Osteoblast (primary cell): Measurements from ENCODE around the gene MC1R. TPM values are rescaled to one million over a fixed set of nuclear protein-coding genes. Genes with fewer than 3 reads are reported as not detected.

Experiments
- DNase-seq: peaks from one replicate; pipeline ENCODE4 v3.0.0; 2011; ENCODE audit warnings: low spot score, mixed read lengths; ENCODE audit not compliant: insufficient read length; ENCODE audit errors: missing footprints
- H2AFZ ChIP-seq: 2 replicates; pipeline ENCODE4 v1.6.0; 2011; ENCODE audit warnings: mild to moderate bottlenecking, low read length
- H3K27ac ChIP-seq: 2 replicates; pipeline ENCODE4 v1.5.1; 2011; ENCODE audit warnings: mild to moderate bottlenecking, low read depth, low read length, moderate library complexity
- H3K27me3 ChIP-seq: 2 replicates; pipeline ENCODE4 v1.6.0; 2012; ENCODE audit warnings: mild to moderate bottlenecking, control low read depth, inconsistent platforms, low read length, moderate library complexity; ENCODE audit not compliant: insufficient read depth
- H3K36me3 ChIP-seq: 2 replicates; pipeline ENCODE4 v1.5.1; 2011; ENCODE audit warnings: mild to moderate bottlenecking, low read length, control low read depth, moderate library complexity; ENCODE audit not compliant: insufficient read depth
- H3K4me1 ChIP-seq: 2 replicates; pipeline ENCODE4 v1.5.1; 2011; ENCODE audit warnings: mild to moderate bottlenecking, low read length, control low read depth, moderate library complexity; ENCODE audit not compliant: insufficient read depth
- H3K4me2 ChIP-seq: 2 replicates; pipeline ENCODE4 v1.6.0; 2011; ENCODE audit warnings: mild to moderate bottlenecking, low read length; ENCODE audit not compliant: insufficient read depth
- H3K4me3 ChIP-seq: fragments of 200-600 bp; sonication (generic); 3 replicates; pipeline ENCODE4 v1.5.1; 2012; ENCODE audit warnings: mild to moderate bottlenecking, low read length, inconsistent platforms; ENCODE audit not compliant: insufficient read depth
- H3K79me2 ChIP-seq: 2 replicates; pipeline ENCODE4 v1.6.0; 2012; ENCODE audit warnings: mild to moderate bottlenecking, low read length, control low read depth, inconsistent platforms; ENCODE audit not compliant: insufficient read depth
- H3K9me3 ChIP-seq: 2 replicates; pipeline ENCODE4 v1.5.1; 2011; ENCODE audit warnings: low read depth, low read length, control low read depth
- H4K20me1 ChIP-seq: 2 replicates; pipeline ENCODE4 v1.6.0; 2012; ENCODE audit warnings: mild to moderate bottlenecking, low read length, control low read depth; ENCODE audit not compliant: insufficient read depth
- CTCF ChIP-seq: IDR thresholded peaks from 2 replicates; pipeline ENCODE4 v1.5.1; 2011; ENCODE audit warnings: mild to moderate bottlenecking, low read depth, low read length, moderate library complexity; ENCODE audit errors: extremely low read depth
- total RNA-seq: library from RNA; depleted of rRNA; stranded (reverse); fragments of >200 nt; gene quantifications from 2 replicates; pipeline ENCODE4 v1.2.3, GENCODE V29; 2012

MC1R gene
- total RNA-seq, 1 donor, result 5.1 TPM

DNA sequence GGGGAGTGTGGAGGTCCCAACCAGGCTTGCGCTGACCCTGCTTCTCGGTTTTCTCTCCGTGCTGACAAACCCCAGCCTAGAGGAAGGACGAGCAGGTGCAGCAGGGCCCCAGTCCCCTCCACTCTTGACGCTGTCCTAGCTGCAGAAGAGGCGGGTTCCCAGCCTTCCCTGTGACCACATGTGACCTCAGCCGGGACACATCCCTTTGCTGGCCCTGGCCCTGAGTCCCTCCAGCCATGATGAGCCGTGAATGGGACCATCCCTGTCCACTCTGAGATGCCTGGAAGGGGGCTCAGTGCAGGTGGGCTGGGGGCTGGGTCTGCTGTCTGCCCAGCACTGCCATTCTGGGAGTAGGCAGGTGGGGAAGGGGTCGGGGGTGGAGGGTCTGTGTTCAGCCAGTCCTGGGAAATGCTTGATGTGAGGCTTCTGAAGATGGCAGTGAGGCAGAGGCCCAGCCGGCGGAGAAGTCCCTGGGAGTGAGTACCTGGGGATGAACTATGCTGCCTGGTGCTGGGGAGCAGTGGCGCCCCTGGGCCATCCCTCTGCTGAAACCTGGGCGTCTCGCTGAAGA lies 2.6 kb downstream of the MC1R start:
- no peaks in the 10 kb centered on the region for H3K27me3 ChIP-seq
- H3K4me3 ChIP-seq, result peak overlapping the region; percentile 72
- H3K4me1 ChIP-seq, result peaks cover 67% of the 10 kb centered on the region
- peak overlapping the region; percentile 98 for H3K4me2 ChIP-seq
- no peaks in the 10 kb centered on the region for H3K9me3 ChIP-seq
- DNase-seq, result peak; percentile 77
- peaks cover 22% of the 10 kb centered on the region for H4K20me1 ChIP-seq
- peak overlapping the region; percentile 100 for H3K27ac ChIP-seq
- no peaks in the 10 kb centered on the region for H3K36me3 ChIP-seq
- H3K79me2 ChIP-seq, result peaks cover 34% of the 10 kb centered on the region
- no peak for TF ChIP-seq CTCF
- H2AFZ ChIP-seq, result no peak overlapping the region

DNA sequence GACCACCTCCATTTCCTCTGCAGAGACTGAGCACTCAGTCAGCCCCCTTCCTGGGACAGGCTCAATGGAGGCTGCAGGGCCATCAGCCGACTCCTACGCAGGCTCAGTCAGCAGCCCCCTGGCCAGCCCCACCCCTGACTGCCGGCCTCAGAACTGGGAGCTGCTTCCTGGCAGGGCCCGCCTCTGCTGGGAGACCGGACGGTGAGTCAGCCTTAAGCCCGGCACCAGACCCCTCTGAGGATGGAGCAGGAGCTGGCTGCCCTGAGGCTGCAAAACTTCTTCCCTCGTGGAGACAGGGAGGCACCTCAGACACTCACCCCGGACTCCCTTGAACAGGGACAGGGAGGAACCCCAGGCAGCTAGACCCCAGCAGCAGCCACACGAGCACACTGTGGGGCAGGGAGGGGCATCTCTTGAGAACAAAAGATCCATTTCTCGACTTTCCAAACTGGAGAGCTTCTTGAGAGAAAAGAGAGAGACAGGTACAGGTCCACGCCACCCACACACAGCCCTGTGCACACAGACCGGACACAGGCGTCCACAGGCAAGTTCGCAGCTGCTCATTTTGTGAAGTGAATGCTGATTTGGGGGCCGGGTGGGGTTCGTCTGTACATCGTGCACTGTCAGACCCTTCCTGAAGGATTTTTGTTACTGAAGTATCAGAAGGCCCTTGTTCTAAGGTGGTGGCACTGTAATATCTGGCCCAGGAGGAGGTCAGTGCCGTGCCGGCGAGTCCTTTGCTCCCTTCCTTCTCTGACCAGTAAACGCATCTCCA lies 3.2 kb downstream of the MC1R start:
- TF ChIP-seq CTCF, result no peak
- Histone ChIP-seq H3K79me2 (peaks cover 37% of the 10 kb centered on the region), H4K20me1 (peaks cover 29% of the 10 kb centered on the region), H3K36me3 (no peaks in the 10 kb centered on the region), H3K27ac (peak overlapping the region; percentile 100), H3K4me1 (peaks cover 67% of the 10 kb centered on the region), H3K9me3 (no peaks in the 10 kb centered on the region), H2AFZ (no peak overlapping the region), H3K4me2 (peak overlapping the region; percentile 98), H3K27me3 (no peaks in the 10 kb centered on the region), H3K4me3 (peak overlapping the region; percentile 72)
- DNase-seq, result peak; percentile 100

- Histone ChIP-seq H3K27ac (peak overlapping the region; percentile 100), H3K79me2 (peaks cover 39% of the 10 kb centered on the region), H3K9me3 (no peaks in the 10 kb centered on the region), H3K36me3 (no peaks in the 10 kb centered on the region), H2AFZ (peak overlapping the region; percentile 59), H4K20me1 (peaks cover 35% of the 10 kb centered on the region), H3K4me3 (peak overlapping the region; percentile 72), H3K27me3 (no peaks in the 10 kb centered on the region), H3K4me2 (peak overlapping the region; percentile 98), H3K4me1 (peaks cover 65% of the 10 kb centered on the region)
- peak; percentile 99 for DNase-seq
- TF ChIP-seq CTCF, result no peak
These were observed 3.8 kb downstream of the MC1R start for GRCh38 chr16:89922477-89922883.

GRCh38 chr16:89922884-89923639 lies 4.4 kb downstream of the MC1R start, which contains the start of gene TUBB3:
Gene TUBB3, plus strand, starts transcription at chr16:89923342. Its CDS starts 60 bp downstream, at chr16:89923402.
- Histone ChIP-seq H3K27ac (peak within 1 kb of the TSS; percentile 100), H2AFZ (peak within 1 kb of the TSS; percentile 59), H4K20me1 (peaks cover 41% of the 10 kb centered on the region), H3K36me3 (no peaks in the 10 kb centered on the region), H3K4me3 (peak within 1 kb of the TSS; percentile 72), H3K79me2 (peaks cover 44% of the 10 kb centered on the region), H3K9me3 (no peaks in the 10 kb centered on the region), H3K4me2 (peak within 1 kb of the TSS; percentile 98), H3K4me1 (peaks cover 61% of the 10 kb centered on the region), H3K27me3 (no peaks in the 10 kb centered on the region)
- TF ChIP-seq CTCF, result no peak
- DNase-seq, result peak; percentile 100
